HG02642 (cell line): ENCODE data around the gene ARID5B.

ENCODE experiments used
- ATAC-seq: cut with Tn5 transposase; IDR thresholded peaks from one replicate; pipeline ENCODE4 v1.9.1; 2021; ENCODE audit warnings: mild to moderate bottlenecking; ENCODE audit not compliant: unreplicated experiment, poor library complexity

The ARID5B gene

DNA sequence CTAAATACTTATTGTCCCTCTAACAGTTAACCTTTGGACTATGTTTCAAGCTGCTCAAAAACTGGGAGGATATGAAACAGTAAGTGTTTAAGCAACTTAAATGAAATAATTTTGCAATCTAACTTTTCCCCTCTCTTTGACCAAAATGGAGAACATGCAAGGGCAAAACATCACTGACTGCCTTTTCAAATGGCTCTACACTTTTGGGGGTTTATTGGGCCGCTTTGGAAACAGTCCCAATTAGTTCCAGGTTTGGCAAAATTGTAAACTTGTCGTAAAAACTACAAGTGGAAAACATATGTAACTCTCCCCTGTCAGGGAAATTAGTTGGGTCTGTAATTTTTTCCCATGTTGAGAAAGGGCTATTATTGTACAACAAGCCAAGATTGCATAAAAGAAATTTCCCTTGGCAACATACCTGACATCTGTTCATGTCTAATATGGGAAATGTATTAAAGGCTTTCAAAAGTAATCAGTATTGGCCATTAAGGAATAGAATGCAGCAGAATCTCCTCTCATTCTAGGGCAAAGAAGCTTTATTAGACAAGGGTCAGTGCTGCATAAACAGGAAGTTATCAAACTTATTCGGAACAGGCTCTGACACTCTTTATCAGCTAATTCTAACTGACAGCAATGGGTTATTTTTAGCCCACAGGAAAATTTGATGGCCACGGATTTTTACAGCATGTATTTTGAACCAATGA is 157.9 kb downstream of the ARID5B start:
- no peak for ATAC-seq

DNA sequence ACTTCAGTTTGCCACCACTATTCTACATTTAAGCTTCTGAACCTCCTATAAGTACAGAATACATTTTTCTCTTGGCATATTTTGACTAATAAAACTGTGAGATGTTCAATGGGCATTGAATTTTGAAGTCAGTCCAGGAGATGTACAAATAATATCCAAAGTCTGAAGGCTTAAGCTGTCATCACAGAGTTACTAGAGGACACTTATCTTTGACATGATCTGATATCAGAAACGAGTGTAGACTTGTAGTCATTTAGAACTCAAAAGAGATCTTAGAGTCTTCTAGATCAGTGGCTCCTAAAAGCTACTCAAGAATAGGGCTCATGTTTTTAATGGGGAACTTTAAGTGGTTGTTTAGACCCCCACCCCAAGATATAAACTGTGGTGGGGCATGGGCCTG is 160.5 kb downstream of the ARID5B start:
- ATAC-seq = no peak

DNA sequence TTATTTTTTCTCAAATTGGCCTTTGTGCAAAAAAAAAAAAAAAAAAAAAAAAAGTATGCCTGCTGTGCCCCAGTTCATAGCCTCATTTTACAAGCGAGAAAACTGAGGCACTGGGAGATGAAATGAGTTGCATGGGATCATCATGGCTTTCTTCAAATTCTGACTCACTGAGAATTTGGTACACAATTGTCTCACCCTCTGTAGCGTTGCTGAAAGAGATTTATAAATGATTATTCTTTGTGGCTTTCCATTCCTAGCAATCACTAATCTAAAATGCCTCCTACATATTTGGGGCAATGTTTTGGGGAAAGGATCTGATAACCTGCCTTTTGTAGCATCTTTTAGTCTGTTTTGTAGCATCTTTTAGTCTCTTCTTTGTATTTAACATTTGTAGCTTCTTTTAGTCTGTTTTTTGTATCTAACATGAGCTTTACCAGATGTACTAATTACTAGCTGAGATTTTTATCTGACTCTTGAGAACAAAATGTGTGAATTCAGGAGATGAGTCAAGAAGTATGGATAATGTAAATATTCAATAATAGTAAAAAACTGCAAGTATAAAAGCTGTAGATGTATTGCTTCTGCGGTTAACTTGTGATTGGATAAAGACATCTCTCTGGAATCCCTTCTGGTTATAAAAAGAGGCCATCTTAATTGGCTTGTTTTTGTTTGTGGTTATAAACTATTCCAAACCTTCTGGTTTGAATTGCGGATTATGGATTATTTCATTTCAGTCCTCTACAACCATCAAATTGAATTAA is 161.4 kb downstream of the ARID5B start:
- ATAC-seq = no peak

DNA sequence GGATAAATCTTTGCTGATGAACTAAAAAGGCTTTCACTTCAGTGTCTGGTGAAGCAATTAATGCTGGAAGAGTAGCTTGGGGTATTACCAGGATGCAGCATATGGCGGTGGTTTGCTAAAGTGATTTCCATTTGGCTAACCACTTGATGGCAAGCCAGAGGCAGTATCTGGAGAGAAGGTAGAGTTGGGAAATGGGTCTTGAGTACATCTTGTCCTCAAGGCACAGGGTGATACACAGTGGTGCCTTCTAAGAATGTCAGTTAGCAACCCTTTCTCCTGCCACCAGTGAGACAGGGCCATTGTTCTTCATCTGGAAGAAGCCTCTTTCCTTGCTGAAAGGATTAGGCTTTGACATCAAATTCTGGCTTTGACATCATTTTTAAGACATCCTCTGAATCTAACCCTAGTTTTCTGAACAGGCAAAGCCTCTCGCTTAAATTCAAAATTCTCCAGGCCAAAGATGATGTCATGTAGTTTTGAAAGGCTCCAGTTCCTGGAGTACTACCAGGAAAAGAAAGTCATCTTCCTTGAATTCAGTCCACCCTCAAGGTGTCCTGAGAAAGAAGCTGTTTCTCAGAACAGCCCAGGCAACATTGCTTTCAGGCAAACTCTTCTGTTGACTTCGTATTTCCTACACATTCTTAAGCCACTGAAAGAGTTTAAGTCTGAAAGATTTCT is 162.4 kb downstream of the ARID5B start:
- no peak for ATAC-seq

DNA sequence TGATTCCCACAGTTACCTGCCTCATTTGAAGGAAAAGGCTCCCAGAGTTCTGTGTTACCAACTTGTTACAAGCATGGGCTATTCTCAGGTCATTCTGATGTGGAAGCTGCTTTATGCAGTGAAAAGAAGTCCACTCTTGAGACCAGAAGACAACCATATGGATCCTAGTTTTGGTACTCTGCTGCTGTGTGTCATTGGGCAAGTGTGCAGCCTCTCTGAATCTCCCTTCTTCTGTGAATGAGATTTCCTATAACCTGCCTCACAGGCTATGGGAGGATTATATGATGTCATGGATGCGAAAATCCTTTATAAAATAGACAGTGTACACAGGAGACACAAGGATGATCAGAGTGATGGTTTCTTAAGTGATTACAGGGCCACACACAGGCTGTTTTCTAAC is 166.1 kb downstream of the ARID5B start:
- ATAC-seq = no peak

DNA sequence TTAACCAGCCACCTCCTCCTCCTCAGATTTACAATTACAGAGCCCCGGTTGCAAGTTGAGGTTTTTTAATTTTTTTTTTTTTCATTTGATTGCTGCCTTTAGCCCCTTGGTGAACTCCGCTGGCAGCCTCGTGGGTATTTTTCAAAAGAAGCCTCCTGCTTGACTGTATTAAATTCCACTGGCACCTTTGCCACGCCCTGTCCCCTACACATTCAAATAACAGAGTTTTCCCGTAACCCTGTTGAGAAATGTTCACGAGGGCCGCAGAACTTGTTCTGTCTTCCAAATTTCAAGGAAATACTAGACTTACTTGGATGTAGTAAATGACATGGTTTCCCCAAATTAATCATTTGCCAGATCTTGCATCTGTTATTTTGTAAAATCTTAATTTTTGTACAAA is 167.0 kb downstream of the ARID5B start:
- ATAC-seq = no peak

DNA sequence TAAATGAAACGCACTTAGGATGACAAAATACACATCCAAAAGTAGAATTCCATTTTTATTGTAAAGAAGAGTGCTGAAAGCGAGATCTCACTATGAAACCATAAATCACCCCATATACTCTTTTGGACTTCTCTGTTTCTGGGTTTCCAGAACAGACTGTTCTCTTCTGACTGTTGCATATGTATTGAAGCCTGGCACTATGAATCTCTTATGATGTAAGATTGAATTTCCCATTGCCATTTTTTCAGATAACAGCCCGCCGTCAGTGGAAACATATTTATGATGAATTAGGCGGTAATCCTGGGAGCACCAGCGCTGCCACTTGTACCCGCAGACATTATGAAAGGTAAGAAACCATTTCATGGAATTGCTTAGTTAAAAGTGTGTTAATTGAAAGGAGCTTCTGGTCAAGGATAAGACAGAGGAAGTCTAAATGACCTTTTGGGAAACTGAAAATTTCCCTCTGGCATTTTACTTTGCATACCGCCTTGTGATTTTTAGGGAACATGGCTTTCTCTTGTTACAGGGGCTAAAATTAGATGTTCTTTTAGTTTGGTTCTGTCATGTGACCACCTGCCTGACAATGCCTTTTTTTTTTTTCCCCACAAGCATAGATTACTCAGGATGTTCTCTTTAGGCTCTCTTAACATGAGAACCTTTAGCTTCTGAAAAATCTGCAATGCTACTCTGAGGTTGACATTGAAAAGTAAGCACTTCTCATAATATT is 168.1 kb downstream of the ARID5B start:
- no peak for ATAC-seq

DNA sequence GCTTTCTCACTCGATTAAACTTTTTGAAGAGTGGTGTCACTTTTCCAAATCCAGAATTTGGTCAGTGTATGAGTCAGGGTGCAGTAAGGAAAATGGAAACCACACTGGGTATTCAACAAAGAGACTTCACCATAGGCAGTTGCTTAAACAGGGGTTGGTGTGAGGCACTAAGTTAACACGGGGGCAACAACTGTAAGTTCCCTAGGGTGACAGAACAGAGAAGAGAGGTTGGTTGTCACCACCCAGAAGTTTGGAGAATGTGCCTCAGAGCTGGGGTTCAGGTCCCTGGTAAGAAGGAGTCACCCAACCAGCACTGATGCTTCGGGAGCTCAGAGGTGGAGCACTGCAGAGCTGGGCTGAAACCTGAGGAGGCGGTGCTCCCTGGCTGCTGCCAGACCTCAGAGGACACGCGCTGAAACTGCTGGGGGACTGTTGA is 170.4 kb downstream of the ARID5B start:
- ATAC-seq = no peak

DNA sequence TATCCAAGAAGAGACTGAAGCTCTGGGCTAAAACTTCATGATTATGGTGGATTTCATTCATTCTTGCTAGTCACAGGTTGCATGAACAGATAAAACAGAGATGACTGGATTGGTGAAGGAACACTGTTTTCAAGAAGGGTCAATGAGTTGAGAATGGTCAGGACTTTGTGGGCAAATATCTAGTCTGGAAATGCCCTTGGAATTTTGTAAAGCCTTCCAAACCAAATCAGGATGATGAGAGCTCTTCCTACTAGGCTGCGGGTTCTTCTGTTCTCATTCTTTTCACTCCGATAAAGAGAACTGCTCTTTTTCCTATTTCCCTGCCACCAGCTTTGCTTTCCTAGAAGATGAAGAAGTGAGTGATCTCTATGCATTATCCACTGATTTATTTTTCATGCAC is 171.4 kb downstream of the ARID5B start:
- no peak for ATAC-seq

DNA sequence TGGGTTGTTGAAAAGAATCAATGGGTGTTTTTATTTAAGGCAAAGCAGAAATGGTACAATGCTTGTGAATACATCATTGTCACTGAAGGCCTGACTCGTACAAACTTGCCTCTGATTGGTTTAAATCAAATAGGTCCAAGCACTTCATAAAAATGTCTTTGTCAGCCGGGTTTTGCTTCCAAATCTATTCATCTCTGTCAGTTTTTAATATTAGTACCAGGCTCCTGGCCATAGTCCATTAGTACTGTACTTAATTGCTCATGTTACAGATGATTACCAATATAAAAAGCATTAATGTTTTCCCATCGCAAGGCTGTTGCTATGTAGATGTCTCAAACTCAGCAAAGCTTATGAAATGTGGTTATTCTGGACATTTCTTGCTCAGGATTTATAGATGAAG is 171.9 kb downstream of the ARID5B start:
- ATAC-seq = no peak

DNA sequence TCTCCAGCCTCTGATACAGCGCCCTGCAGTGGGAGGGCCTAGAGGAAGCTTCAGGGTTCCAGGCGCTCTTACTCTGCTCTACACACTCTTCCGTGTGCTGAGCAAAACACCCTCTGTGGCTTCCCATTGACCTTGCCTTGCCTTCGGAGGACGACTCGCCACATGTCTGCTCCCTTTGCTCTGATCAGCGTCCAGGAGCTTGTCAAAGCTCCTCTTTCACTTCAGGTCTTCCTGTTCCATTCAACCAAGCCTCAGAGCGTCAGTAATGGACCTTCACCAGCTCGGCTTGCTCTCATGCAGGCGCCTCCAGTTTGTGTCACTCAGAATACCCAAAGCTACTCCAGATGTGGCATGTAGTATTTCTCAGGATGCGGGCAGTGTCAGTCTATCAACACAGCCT is 173.9 kb downstream of the ARID5B start:
- no peak for ATAC-seq

DNA sequence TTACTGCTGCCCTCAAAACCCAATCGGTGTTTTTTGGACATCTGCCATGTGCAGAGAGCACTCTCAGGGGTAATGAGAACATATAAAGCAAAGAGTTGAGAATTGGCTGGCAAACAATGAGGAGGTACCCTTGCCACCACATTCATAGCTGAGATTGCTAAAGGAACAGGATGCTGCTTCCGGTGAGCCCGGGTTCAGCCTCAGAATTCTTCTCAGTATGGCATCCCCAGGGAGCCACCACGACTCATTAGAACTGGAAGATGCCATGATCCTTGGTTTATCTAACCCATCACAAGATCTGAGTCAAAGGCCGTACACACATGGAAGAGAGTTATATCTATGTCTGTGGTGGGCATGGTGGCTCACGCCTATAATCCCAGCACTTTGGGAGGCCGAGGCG is 174.4 kb downstream of the ARID5B start:
- no peak for ATAC-seq

DNA sequence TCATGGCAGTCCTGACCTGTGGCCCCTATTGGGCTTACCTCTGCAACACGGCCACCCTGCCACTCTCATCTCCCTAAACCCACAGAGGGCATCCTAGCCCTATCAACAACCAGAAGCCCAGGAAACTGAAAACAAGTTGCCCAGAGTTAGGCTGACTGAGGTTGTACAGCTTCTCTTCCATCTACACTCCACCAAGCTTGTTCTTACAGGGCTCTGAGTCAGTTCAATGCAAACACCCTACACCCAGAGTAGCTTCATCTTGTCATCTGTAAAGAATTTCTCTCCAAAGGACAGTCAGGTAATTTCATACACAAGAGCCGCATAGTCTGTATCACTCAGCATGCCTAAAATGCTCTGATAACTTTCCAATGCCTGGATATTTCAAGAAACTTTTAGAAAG is 175.4 kb downstream of the ARID5B start:
- no peak for ATAC-seq

DNA sequence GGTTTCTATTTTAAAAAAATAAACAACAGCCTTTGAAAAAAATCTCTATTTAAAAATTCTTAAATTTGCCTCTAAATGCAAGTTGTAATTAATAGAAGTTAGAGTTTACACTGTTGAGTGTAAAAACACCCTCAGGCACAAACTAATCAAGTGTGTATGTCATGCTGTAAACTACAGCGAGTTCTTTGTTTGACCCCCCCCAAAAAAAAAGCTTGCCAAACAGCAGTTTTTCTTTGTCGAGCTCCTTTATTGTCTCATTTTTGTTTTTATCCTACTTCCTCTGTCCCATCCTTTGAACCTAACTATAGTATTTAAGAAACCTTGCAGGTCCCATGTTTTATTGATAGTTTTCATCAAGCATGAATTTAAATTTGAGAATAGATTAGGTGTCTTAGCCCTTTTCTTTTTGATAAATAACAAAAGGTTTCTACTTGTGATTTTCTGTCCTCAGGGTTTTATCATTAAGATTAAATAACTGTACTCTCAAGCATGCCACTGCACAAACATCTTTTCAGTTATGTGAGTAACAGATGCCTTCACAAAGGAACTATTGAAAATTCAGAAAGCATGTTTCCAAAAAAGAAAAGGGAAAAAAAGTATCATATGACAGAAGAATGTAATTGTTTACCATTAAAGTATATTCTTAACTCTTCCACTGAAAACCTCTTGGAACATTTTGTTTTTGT is 176.0 kb downstream of the ARID5B start:
- no peak for ATAC-seq

DNA sequence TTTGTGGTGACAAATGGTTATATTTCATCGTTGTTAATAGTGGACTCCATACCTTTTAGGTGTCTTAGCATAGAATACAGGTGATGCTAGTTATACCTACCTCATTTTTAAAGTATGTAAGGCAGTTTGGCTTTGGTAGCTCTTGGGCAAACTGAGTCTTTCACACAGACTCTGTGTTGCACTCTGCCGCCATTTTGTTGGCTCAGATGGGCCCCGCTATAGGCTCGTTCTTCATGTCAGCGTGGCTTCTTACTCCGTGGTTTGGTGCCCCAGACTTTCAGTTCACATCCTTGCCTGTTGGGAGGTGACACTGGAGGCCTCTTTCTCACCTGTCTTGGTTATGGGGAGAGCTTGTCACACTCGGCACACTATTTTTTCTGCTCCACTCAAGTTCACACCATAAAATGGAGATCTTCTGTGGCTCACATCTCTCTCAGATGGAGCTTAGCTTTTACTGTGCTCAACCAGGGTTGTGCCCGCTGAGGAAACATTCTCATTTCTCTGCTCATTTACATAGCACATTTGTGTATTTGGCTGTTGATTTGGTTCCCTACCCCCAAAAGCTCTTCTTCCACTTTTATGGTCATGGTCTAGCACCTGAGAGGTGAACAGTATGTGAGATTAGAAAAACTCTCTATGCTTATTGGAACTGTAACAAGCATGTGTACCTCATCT is 178.5 kb downstream of the ARID5B start:
- peak; percentile 66 for ATAC-seq

DNA sequence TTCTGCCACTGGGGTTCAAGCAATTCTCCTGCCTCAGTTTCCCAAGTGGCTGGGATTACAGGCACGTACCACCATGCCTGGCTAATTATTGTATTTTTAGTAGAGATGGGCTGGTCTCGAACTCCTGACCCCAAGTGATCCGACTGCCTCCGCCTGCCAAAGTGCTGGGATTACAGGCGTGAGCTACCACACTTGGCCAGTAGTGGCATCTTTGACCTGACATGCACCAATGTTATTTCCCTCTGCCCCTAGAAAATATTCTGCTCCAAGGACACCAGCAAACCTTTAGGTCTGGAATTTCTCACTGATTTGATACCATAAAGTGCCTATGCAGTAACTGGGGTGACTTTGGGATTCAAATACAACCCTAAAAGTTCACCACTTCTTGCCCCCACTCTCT is 179.4 kb downstream of the ARID5B start:
- no peak for ATAC-seq

DNA sequence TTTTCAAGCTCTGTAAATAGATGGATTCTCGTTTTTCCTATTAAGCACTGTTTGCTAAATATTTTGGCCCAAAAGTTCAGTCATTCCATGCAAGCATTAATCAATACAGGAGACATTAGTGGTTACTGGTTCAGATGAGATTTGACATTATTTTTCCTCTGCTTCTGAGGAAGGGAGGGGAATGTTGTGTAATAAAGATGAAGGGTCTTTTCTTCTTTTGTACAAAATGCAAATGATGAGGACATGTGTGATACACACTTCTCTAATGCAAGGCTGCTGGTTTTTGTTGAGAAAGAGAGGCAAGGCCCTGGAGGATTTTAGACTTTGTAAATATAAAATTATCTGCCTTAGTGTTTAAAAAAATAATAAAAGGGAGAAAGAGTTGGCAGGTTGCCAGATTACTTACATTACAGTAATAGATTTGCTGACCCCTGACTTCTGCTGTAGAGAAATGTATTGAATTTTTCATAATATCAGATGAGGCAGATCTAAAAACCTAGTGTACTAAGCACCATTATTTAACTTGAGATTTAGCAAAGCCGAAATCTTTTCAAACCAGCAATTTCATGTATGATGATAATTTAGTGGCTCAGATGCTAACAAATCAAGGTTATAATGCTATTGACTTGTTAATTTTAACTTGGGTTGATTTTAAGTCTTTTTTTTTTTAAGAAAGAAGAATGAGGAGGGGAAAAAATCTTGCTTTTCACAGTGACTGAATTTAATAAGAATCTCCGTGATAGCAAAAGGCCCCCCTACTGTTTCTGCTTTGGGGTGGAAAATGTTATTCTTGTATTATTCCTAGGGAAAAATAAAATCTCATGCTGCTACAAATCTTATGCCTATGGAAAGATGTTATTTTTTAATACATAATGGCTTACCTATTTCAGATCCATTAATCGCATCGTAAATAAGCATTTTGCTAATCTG is 180.1 kb downstream of the ARID5B start:
- no peak for ATAC-seq

DNA sequence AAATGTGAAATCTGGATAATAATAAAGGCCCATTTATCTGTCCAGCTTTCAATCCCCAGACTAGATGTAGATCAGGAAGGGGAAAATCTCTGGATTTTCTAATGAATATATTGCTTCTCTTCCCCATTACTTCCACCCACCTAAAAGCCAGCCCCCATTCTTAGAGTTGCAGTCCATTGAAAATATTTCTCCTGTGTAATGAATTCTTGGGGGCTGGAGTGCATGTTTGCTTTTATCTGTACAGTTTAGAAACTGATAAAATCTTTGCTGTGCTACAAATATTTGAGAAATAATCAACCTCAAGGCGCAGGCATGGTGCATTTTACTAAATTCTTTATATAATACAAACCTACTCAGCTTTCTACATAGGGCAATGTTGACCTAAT is 180.8 kb downstream of the ARID5B start:
- ATAC-seq = no peak
